Measurements from ENCODE around the gene NSD1. TPM values are rescaled to one million over a fixed set of nuclear protein-coding genes. Genes with fewer than 3 reads are reported as not detected.

The NSD1 gene
- total and polyA plus RNA-seq, 2 of the 8 experiments (the other 6 are each of a cell fraction or from before 2014, with no cell fraction given), result 22.8 to 168 TPM

- H2BK15ac ChIP-seq (ENCODE audit: low read length), result no peak overlapping the region
- no peak overlapping the region for H2AFZ ChIP-seq (ENCODE audit: low read length)
- H3K18ac ChIP-seq (ENCODE audit: extremely low read depth, low read length), result no peak overlapping the region
- H3K27ac ChIP-seq (ENCODE audit: low read depth, low read length), result peak overlapping the region; percentile 43
- H4K91ac ChIP-seq (replicated peaks; ENCODE audit: insufficient read length, low read length), result no peak overlapping the region
- no peaks in the 10 kb centered on the region for H3K9me3 ChIP-seq (ENCODE audit: insufficient read depth in 2 of 2, low read depth in 1 of 2, low read length in 1 of 2)
- H2BK20ac ChIP-seq (ENCODE audit: low read length), result no peak overlapping the region
- peaks cover 0 to 18% (median 5%) of the 10 kb centered on the region in 4 experiments; a peak in 5 of 7 replicates for H3K4me1 ChIP-seq (replicated peaks in 1 of 4; ENCODE audit: control insufficient read depth in 3 of 4, insufficient read depth in 4 of 4, low read length in 3 of 4)
- H3K4ac ChIP-seq (replicated peaks; ENCODE audit: insufficient read length, low read depth, low read length), result peak overlapping the region; percentile 12
- peaks cover 13% of the 10 kb centered on the region; the same call in 1 of the 2 replicates for H3K23me2 ChIP-seq (ENCODE audit: low read depth, low read length)
- no peak overlapping the region for H3K14ac ChIP-seq (ENCODE audit: insufficient read length)
- peak overlapping the region; percentile 67 to 96 for H3K4me2 ChIP-seq (ENCODE audit: insufficient read depth in 1 of 2, low read depth in 2 of 2, low read length in 2 of 2)
- H3K23ac ChIP-seq (ENCODE audit: insufficient read length), result no peak overlapping the region
- H3K27me3 ChIP-seq (replicated peaks in 1 of 4; ENCODE audit: control insufficient read depth in 3 of 4, extremely low read depth in 1 of 4, insufficient read depth in 3 of 4, low read length in 3 of 4), result no peaks in the 10 kb centered on the region
- H2BK120ac ChIP-seq (replicated peaks; ENCODE audit: low read depth, low read length), result no peak overlapping the region
- peak overlapping the region; percentile 63; the same call in 1 of the 2 replicates for H2BK5ac ChIP-seq (ENCODE audit: low read depth, low read length)
- H2BK12ac ChIP-seq (ENCODE audit: low read depth, low read length), result 0 out of 2 replicates have a peak overlapping the region, but pooled peaks have one; percentile 60
- H3K4me3 ChIP-seq (ENCODE audit: extremely low read depth in 1 of 4, insufficient read depth in 2 of 4, low read depth in 3 of 4, low read length in 4 of 4), result peak overlapping the region; percentile 91 to 99 (median 94)
- DNase-seq (ENCODE audit: low read depth in 1 of 2, low spot score in 2 of 2) (no peak), FAIRE-seq (no peak)
- H3K9ac ChIP-seq (replicated peaks in 1 of 4; ENCODE audit: extremely low read depth in 1 of 4, low read depth in 3 of 4, low read length in 3 of 4), result peak overlapping the region in 3 of 4 experiments; percentile 81 to 95 (median 87); a peak in 6 of 7 replicates
- WGBS, 2 experiments (ENCODE audit: extremely low coverage in 1 of 2, insufficient coverage in 1 of 2, insufficient read length in 1 of 2, insufficient replicate concordance in 2 of 2, low coverage in 1 of 2, low lambda C conversion rate in 2 of 2, missing lambda C conversion rate in 1 of 2), result 71% methylated on average over 17 of the region's 19 CpGs; no CpG with 5 or more reads in 1 of the 2 experiments
- H3K79me1 ChIP-seq (ENCODE audit: low read depth, low read length), result peaks cover 9% of the 10 kb centered on the region
- CTCF ChIA-PET (ENCODE audit: partially characterized antibody), result interaction anchor here (0.7 to 1.4 kb wide), 3 partner anchors 74 to 232 kb away, joined by 3 read pairs; no protein-coding TSS in a partner anchor
- H3K79me2 ChIP-seq (ENCODE audit: control insufficient read depth in 1 of 2, insufficient read depth in 2 of 2, low read length in 2 of 2), result peaks cover 10 to 19% of the 10 kb centered on the region in 2 experiments
- H4K20me1 ChIP-seq (replicated peaks in 1 of 2; ENCODE audit: control insufficient read depth in 1 of 2, insufficient read depth in 2 of 2, low read length in 2 of 2), result peaks cover 9 to 13% of the 10 kb centered on the region in 2 experiments
- H4K8ac ChIP-seq (ENCODE audit: extremely low read depth, insufficient read depth, low read length), result no peak overlapping the region
- H3K56ac ChIP-seq (replicated peaks; ENCODE audit: insufficient read length, low read depth, low read length), result no peak overlapping the region
- POLR2A ChIA-PET (ENCODE audit: partially characterized antibody), result interaction anchor here (0.7 to 12.1 kb wide), 7 partner anchors 55 to 182 kb away, joined by 3 to 111 read pairs (median 4); partner anchors contain the start of gene NSD1
- peaks cover 3 to 27% (median 13%) of the 10 kb centered on the region in 4 experiments; a peak in 6 of 8 replicates for H3K36me3 ChIP-seq (ENCODE audit: control insufficient read depth in 2 of 4, insufficient read depth in 4 of 4, low read length in 3 of 4)
- no peak overlapping the region for H4K5ac ChIP-seq (ENCODE audit: insufficient read length, low read depth, low read length)
- no peak overlapping the region for H2AK5ac ChIP-seq (ENCODE audit: low read depth, low read length)
- TF ChIP-seq NANOG (IDR thresholded peaks at IDR 0.05; ENCODE audit: insufficient read depth, low read depth, low read length, poor library complexity, severe bottlenecking) (no peak), KDM5A (IDR thresholded peaks at IDR 0.05; ENCODE audit: low read length) (no peak), SRF (IDR thresholded peaks at IDR 0.05; ENCODE audit: low read depth, low read length) (no peak), ASH2L (IDR thresholded peaks at IDR 0.05; ENCODE audit: low read length) (no peak), CBX5 (IDR thresholded peaks at IDR 0.05; ENCODE audit: low read depth, low read length) (no peak), RAD21 (IDR thresholded peaks at IDR 0.05 in 1 of 2, conservative IDR thresholded peaks at IDR 0.05 in 1 of 2; ENCODE audit: low read depth in 2 of 2, low read length in 2 of 2) (no peak)
These were observed 171.0 kb downstream of the NSD1 start for GRCh38 chr5:177304392-177305119.
